ENCODE results near the gene SOX13.

SOX13 gene

DNA sequence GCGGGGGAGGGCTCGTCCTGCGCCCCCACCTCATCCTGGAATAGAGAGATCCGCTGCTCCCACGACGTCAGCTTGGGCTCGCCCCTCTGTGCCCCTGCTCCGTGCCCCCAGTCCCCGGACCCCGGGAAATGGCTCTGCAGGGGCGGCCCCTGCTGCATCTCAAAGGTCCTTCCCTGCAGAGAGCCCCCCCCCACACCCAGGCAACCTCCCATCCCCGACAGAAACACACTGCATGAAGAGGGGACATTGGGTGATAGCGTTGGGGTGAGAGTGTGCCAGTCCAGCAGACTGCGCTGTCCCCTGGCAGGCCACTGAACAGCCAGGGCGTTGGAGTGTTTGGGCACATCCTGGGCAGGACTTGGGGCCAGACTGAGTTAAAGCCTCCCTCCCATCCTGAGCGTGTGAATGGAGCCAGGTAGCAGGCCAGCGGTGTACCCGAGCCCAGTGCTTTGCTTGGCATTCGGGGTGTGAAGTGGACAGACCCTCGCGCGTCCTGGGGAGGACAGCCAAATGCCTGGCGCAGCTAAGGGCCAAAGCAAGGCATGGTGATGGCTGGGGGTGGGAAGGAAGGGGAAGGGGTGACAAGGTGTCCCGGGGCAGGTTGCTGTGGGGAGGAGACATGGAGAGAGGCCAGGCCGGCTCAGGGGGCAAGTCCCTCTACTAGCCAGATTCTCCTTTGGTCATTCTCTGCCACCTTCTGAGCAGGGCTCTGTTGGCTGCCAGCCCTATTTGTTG, 79.6 kb downstream of the SOX13 start:
- H3K4me3 ChIP-seq (ENCODE audit: low read length), result peak overlapping the region; percentile 74; the same call in 1 of the 2 replicates
- peaks cover 20% of the 10 kb centered on the region; the same call in 1 of the 2 replicates for H3K4me1 ChIP-seq (ENCODE audit: control insufficient read depth, insufficient read depth, low read length)
- H3K9me3 ChIP-seq (ENCODE audit: control insufficient read depth, insufficient read depth, low read length), result no peaks in the 10 kb centered on the region
- no peaks in the 10 kb centered on the region for H3K27me3 ChIP-seq (ENCODE audit: control insufficient read depth, insufficient read depth, low read length)
- H3K36me3 ChIP-seq (ENCODE audit: control insufficient read depth, insufficient read depth, low read length), result no peaks in the 10 kb centered on the region
- WGBS (ENCODE audit: insufficient coverage, insufficient read length), result no CpG with 5 or more reads among the region's 25 CpGs
- H3K27ac ChIP-seq (ENCODE audit: low read length), result no peak overlapping the region
- DNase-seq (ENCODE audit: low read depth, low spot score), result no peak

DNA sequence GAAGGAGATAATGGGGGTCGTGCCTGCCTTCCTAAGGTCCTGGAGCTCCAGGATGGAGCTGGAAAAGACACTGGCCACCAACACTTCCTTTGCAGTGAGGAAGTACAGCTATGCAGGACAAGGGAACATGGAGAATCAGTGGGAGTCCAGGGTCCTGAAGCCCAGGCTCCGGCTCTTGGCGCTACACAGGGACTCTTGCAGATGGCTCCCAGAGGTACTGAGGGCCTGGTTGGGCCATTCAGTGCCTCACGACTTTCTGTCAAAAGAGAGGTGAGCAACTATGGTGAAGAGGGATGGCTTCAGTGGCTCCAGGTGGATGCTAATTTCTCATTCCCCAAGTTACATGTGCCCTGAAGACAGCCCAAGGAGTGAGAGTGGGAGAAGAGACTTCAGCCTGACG, 80.8 kb downstream of the SOX13 start:
- WGBS (ENCODE audit: insufficient coverage, insufficient read length), result no CpG with 5 or more reads among the region's 5 CpGs
- Histone ChIP-seq H3K27me3 (ENCODE audit: control insufficient read depth, insufficient read depth, low read length) (no peaks in the 10 kb centered on the region), H3K9me3 (ENCODE audit: control insufficient read depth, insufficient read depth, low read length) (no peaks in the 10 kb centered on the region), H3K4me1 (ENCODE audit: control insufficient read depth, insufficient read depth, low read length) (peaks cover 9% of the 10 kb centered on the region; the same call in 1 of the 2 replicates), H3K4me3 (ENCODE audit: low read length) (no peak overlapping the region), H3K27ac (ENCODE audit: low read length) (no peak overlapping the region), H3K36me3 (ENCODE audit: control insufficient read depth, insufficient read depth, low read length) (no peaks in the 10 kb centered on the region)
- DNase-seq (ENCODE audit: low read depth, low spot score), result no peak

DNA sequence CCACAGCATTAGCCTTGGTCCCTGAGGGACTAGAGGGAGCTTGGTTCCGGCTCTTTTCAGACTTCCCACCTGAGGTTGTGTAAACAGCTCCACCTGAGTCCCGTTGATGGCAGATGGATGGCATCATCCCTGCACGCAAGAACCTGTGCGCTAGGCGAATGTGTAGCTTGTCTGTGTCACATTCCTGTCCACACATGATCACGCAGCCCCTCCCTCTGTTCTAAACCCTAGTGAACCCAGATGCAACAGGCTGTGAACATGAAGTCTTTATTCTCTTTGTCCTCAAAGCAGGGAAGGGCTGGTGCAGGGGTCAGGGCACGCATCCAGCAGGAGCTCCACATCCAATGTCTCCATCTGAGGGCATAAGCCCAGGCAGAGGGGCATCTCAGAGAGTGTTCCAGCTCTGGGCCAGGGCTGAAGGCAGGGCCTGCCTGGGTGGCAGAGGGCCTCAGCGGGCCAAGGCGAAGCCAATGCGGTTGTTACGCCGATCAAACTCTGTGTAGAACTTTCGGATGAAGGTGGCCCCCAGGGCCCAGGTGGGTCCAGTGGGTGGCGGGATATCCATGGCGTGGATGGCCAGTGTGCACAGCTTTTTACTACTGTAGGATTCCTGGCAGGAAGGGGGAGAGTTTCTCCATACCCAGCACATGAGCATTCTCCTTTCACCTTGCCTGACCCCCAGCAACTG, 81.8 kb downstream of the SOX13 start:
- no peak overlapping the region for H3K27ac ChIP-seq (ENCODE audit: low read length)
- no peaks in the 10 kb centered on the region for H3K9me3 ChIP-seq (ENCODE audit: control insufficient read depth, insufficient read depth, low read length)
- no peaks in the 10 kb centered on the region for H3K27me3 ChIP-seq (ENCODE audit: control insufficient read depth, insufficient read depth, low read length)
- no CpG with 5 or more reads among the region's 15 CpGs for WGBS (ENCODE audit: insufficient coverage, insufficient read length)
- no peaks in the 10 kb centered on the region for H3K36me3 ChIP-seq (ENCODE audit: control insufficient read depth, insufficient read depth, low read length)
- H3K4me3 ChIP-seq (ENCODE audit: low read length), result no peak overlapping the region
- peaks cover 8% of the 10 kb centered on the region; the same call in 1 of the 2 replicates for H3K4me1 ChIP-seq (ENCODE audit: control insufficient read depth, insufficient read depth, low read length)
- DNase-seq (ENCODE audit: low read depth, low spot score), result no peak

DNA sequence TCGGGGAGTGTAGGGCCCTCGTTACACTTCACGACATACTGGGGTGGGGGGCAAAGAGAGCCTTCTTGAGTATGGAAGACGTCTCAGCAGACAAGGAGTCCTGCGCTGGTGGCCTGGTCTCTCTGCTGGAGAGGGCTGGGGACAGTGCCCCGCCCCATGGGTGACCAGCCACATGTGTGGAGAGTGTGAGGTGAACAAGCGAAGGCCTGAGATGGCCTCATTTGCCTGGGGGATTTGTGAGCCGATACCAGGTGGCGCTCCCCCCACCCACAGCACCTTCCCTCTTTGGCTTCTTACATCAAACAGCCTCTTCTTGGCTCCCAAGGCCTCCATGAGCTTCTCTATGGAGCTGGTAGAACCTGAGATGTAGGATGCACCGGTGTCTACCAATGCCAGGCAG, 83.0 kb downstream of the SOX13 start:
- H3K9me3 ChIP-seq (ENCODE audit: control insufficient read depth, insufficient read depth, low read length), result no peaks in the 10 kb centered on the region
- H3K27me3 ChIP-seq (ENCODE audit: control insufficient read depth, insufficient read depth, low read length), result no peaks in the 10 kb centered on the region
- no CpG with 5 or more reads among the region's 10 CpGs for WGBS (ENCODE audit: insufficient coverage, insufficient read length)
- H3K27ac ChIP-seq (ENCODE audit: low read length), result no peak overlapping the region
- peaks cover 5% of the 10 kb centered on the region; the same call in 1 of the 2 replicates for H3K4me1 ChIP-seq (ENCODE audit: control insufficient read depth, insufficient read depth, low read length)
- no peak overlapping the region for H3K4me3 ChIP-seq (ENCODE audit: low read length)
- no peak for DNase-seq (ENCODE audit: low read depth, low spot score)
- H3K36me3 ChIP-seq (ENCODE audit: control insufficient read depth, insufficient read depth, low read length), result no peaks in the 10 kb centered on the region

DNA sequence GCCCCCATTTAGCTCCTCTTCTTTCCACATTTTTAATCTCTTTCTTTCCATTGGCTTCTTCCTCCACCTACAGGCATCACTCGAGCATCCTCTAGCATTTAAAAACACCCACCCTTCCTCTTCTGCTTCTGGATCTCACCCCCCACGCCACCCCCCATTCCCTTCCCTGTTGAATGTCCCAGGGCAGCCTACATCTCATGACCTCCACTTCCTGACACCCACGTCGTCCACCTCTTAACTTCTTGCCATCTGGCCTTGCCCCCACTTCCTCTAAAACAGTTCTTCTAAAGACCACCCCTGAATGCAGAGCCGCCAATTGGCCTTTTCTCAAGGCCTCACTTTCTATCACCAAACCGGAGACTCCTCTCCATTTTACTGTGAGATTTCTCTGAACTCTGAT, 85.0 kb downstream of the SOX13 start:
- Histone ChIP-seq H3K27me3 (ENCODE audit: control insufficient read depth, insufficient read depth, low read length) (no peaks in the 10 kb centered on the region), H3K9me3 (ENCODE audit: control insufficient read depth, insufficient read depth, low read length) (no peaks in the 10 kb centered on the region), H3K27ac (ENCODE audit: low read length) (no peak overlapping the region), H3K4me3 (ENCODE audit: low read length) (no peak overlapping the region), H3K36me3 (ENCODE audit: control insufficient read depth, insufficient read depth, low read length) (no peaks in the 10 kb centered on the region), H3K4me1 (ENCODE audit: control insufficient read depth, insufficient read depth, low read length) (no peaks in the 10 kb centered on the region)
- DNase-seq (ENCODE audit: low read depth, low spot score), result no peak
- no CpG with 5 or more reads among the region's 6 CpGs for WGBS (ENCODE audit: insufficient coverage, insufficient read length)

DNA sequence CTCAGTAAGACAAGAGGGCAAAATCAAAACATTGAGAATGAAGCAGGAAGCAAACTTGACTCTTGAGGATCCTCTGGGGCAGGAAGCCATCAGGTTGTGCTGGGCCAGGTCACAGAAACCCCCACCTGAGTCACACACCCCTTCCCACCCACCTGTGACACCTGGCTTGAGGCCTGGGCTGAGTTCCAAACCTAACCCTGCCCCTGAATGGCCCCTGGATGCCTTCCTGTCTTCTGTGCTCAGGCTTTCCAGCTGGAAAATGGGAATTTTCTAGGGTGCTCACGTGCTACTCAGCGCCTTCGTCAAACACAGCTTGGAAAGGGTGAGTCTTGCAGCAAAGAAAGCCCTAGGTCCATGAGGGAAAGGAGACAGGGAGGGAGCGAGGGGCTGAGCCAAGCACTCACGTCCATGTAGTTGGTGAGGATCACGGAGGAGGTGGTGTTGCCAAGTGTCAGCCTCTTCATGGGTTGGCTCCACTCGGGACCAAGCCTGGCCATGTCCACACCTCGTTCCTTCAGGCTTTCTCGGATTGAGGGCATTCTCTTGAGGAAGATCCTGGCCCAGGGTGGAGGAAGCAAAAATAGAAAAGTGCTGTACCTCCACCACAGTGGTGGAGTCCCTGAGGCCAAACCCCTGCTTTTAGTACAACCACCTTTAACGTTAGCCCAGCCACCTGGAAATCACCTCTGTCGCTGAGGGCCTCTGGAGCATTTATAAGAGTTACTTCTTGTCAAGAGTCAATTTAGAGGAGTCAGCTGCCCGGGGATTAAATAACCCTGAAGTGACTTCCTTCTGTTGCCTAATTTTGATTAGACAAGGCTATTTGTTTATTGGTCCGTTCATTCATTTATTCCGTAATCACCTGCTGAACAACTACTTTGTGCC, 88.9 kb downstream of the SOX13 start:
- Histone ChIP-seq H3K27me3 (ENCODE audit: control insufficient read depth, insufficient read depth, low read length) (no peaks in the 10 kb centered on the region), H3K9me3 (ENCODE audit: control insufficient read depth, insufficient read depth, low read length) (no peaks in the 10 kb centered on the region), H3K27ac (ENCODE audit: low read length) (no peak overlapping the region), H3K4me3 (ENCODE audit: low read length) (no peak overlapping the region), H3K4me1 (ENCODE audit: control insufficient read depth, insufficient read depth, low read length) (no peaks in the 10 kb centered on the region), H3K36me3 (ENCODE audit: control insufficient read depth, insufficient read depth, low read length) (no peaks in the 10 kb centered on the region)
- DNase-seq (ENCODE audit: low read depth, low spot score), result no peak
- no CpG with 5 or more reads among the region's 14 CpGs for WGBS (ENCODE audit: insufficient coverage, insufficient read length)

DNA sequence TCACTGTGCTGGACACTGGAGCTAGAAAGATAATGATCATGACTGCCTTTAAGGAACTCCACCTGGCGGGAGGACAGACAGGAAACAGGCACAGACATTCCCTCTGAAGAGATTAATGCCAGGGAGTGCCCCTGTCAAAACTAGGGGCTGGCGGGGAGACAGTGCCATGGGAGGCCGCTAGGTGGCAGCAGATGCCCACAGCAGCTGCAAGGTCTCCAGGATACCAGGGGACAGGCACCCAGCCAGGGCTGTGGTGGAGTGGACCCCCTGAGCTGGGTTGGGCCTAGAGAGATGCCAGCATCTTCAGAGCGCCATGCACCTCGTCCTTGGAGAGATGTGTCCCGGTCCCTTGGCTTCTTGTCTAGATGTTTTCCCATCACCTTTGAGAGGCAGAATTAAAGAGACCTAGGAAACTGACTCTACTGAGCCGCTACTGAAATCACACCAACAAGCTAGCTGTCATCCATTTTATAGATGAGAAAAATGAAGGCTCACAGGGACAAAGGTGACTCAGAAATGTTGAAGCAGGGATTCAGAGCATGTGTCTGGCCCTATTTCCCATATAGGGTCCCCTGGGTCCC, 89.7 kb downstream of the SOX13 start:
- H3K4me1 ChIP-seq (ENCODE audit: control insufficient read depth, insufficient read depth, low read length), result no peaks in the 10 kb centered on the region
- H3K27me3 ChIP-seq (ENCODE audit: control insufficient read depth, insufficient read depth, low read length), result no peaks in the 10 kb centered on the region
- WGBS (ENCODE audit: insufficient coverage, insufficient read length), result no CpG with 5 or more reads among the region's 7 CpGs
- H3K4me3 ChIP-seq (ENCODE audit: low read length), result no peak overlapping the region
- H3K36me3 ChIP-seq (ENCODE audit: control insufficient read depth, insufficient read depth, low read length), result no peaks in the 10 kb centered on the region
- H3K27ac ChIP-seq (ENCODE audit: low read length), result no peak overlapping the region
- DNase-seq (ENCODE audit: low read depth, low spot score), result peak; percentile 70
- no peaks in the 10 kb centered on the region for H3K9me3 ChIP-seq (ENCODE audit: control insufficient read depth, insufficient read depth, low read length)

DNA sequence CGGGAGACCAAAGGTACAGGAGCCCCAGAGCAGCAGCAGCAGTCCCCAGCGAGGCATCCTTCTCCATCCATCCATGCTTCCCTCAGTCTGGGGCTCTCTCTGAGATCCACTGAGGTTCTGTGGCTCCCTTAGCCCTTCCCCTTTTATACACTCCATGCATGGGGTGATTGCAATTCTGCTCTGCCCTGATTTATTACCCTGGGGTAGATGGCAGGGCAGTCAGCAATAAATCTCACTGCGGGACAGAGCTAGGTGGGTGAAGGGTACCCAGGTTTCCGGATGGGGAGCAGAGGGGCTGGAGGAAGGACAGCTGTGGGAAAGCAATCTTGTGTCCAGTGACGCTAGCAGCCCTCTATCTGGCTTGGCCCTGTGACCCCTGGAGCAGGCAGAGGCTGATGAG, 93.3 kb downstream of the SOX13 start, which contains the start of gene REN:
REN (minus strand) TSS at position 119 of the 400 bp plus-strand sequence; CDS start at position 75, 44 bp downstream.
- no CpG with 5 or more reads among the region's 5 CpGs for WGBS (ENCODE audit: insufficient coverage, insufficient read length)
- H3K27me3 ChIP-seq (ENCODE audit: control insufficient read depth, insufficient read depth, low read length), result no peaks in the 10 kb centered on the region
- no peak for DNase-seq (ENCODE audit: low read depth, low spot score)
- no peaks in the 10 kb centered on the region; the same call in 1 of the 2 replicates for H3K9me3 ChIP-seq (ENCODE audit: control insufficient read depth, insufficient read depth, low read length)
- H3K36me3 ChIP-seq (ENCODE audit: control insufficient read depth, insufficient read depth, low read length), result no peaks in the 10 kb centered on the region
- no peak within 1 kb of the TSS for H3K27ac ChIP-seq (ENCODE audit: low read length)
- H3K4me3 ChIP-seq (ENCODE audit: low read length), result no peak within 1 kb of the TSS
- H3K4me1 ChIP-seq (ENCODE audit: control insufficient read depth, insufficient read depth, low read length), result no peaks in the 10 kb centered on the region

DNA sequence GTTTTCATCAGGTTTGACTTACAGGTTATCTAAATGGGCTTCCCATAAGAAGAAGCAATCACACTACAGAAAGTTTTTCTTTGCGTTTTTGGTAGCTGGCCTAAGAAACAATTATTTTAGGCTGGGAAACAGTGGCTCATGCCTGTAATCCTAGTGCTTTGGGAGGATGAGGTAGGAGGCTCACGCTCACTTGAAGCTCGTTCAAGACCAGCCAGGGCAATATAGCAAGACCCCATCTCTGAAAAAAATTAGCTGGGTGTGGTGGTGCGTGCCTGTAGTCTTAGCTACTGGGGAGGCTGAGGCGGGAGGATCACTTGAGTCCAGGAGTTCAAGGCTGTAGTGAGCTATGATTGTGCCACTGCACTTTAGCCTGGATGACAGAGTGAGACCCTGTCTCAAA, 94.8 kb downstream of the SOX13 start:
- Histone ChIP-seq H3K9me3 (ENCODE audit: control insufficient read depth, insufficient read depth, low read length) (no peaks in the 10 kb centered on the region; the same call in 1 of the 2 replicates), H3K4me1 (ENCODE audit: control insufficient read depth, insufficient read depth, low read length) (no peaks in the 10 kb centered on the region), H3K27ac (ENCODE audit: low read length) (no peak overlapping the region), H3K4me3 (ENCODE audit: low read length) (no peak overlapping the region), H3K36me3 (ENCODE audit: control insufficient read depth, insufficient read depth, low read length) (no peaks in the 10 kb centered on the region), H3K27me3 (ENCODE audit: control insufficient read depth, insufficient read depth, low read length) (no peaks in the 10 kb centered on the region)
- DNase-seq (ENCODE audit: low read depth, low spot score), result no peak
- no CpG with 5 or more reads among the region's 5 CpGs for WGBS (ENCODE audit: insufficient coverage, insufficient read length)

DNA sequence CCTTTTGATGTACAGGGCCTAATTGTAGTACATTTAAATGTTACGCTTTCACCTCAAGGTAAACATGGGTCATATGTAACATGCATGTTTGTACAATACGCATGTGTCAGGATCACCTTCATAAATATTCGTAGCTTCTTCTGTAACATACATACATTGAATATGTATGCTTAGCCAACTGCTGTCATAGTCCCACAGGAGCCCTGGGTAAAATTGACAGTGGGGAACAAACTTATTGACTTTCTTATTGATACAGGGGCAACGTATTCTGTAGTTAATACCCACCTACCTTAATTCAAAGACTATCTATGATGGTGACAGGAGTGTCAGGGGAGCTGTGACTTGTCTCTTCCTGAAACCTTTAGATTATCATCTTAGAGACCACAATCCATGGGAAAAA, 96.9 kb downstream of the SOX13 start:
- H3K36me3 ChIP-seq (ENCODE audit: control insufficient read depth, insufficient read depth, low read length), result no peaks in the 10 kb centered on the region
- H3K9me3 ChIP-seq (ENCODE audit: control insufficient read depth, insufficient read depth, low read length), result no peaks in the 10 kb centered on the region; the same call in 1 of the 2 replicates
- H3K4me1 ChIP-seq (ENCODE audit: control insufficient read depth, insufficient read depth, low read length), result no peaks in the 10 kb centered on the region
- H3K4me3 ChIP-seq (ENCODE audit: low read length), result no peak overlapping the region
- H3K27ac ChIP-seq (ENCODE audit: low read length), result no peak overlapping the region
- no CpG with 5 or more reads among the region's 4 CpGs for WGBS (ENCODE audit: insufficient coverage, insufficient read length)
- H3K27me3 ChIP-seq (ENCODE audit: control insufficient read depth, insufficient read depth, low read length), result no peaks in the 10 kb centered on the region
- DNase-seq (ENCODE audit: low read depth, low spot score), result no peak

All from iPS DF 6.9 (cell line).